ENCODE results near the gene MCM9. TPM values are rescaled to one million over a fixed set of nuclear protein-coding genes. Genes with fewer than 3 reads are reported as not detected.

The MCM9 gene
- total and polyA plus RNA-seq, 11 donors, result 2.1 to 8.5 (median 4.8) TPM

GRCh38 chr6:118912646-118913045 lies 22.3 kb downstream of the MCM9 start:
- peaks cover 0 to 3% (median 0%) of the 10 kb centered on the region in 12 donors for H3K4me1 ChIP-seq
- intact Hi-C loops (cut with DNase I), result no loop called here
- no peaks in the 10 kb centered on the region for H3K27me3 ChIP-seq
- no peak overlapping the region for H3K27ac ChIP-seq
- TF ChIP-seq POLR2A (IDR thresholded peaks at IDR 0.05), result no peak
- no peak for TF ChIP-seq CTCF (IDR thresholded peaks at IDR 0.05)
- H3K36me3 ChIP-seq, result peaks cover 0 to 100% (median 98%) of the 10 kb centered on the region in 9 donors
- 80 to 88% (median 83%) methylated on average over 5 of the region's 5 CpGs for WGBS, 4 donors
- ATAC-seq (no peak), DNase-seq (no peak)
- no peaks in the 10 kb centered on the region for H3K9me3 ChIP-seq
- no peak overlapping the region for H3K4me3 ChIP-seq

- TF ChIP-seq POLR2A (IDR thresholded peaks at IDR 0.05), result no peak
- no peak for TF ChIP-seq CTCF (IDR thresholded peaks at IDR 0.05)
- ATAC-seq, result no peak
- H3K4me3 ChIP-seq, result no peak overlapping the region
- no peak for DNase-seq
- H3K27ac ChIP-seq, result no peak overlapping the region
- no peaks in the 10 kb centered on the region for H3K27me3 ChIP-seq
- H3K9me3 ChIP-seq, result no peaks in the 10 kb centered on the region
- intact Hi-C loops (cut with DNase I), result no loop called here
- 57 to 72% (median 65%) methylated on average over 1 of the region's 1 CpG for WGBS, 4 donors
- H3K36me3 ChIP-seq, result peaks cover 0 to 100% (median 93%) of the 10 kb centered on the region in 9 donors
- peaks cover 0 to 3% (median 0%) of the 10 kb centered on the region in 12 donors for H3K4me1 ChIP-seq
Measured at GRCh38 chr6:118908441-118908840, 26.5 kb downstream of the MCM9 start.

- peaks cover 0 to 98% (median 91%) of the 10 kb centered on the region in 9 donors for H3K36me3 ChIP-seq
- no peaks in the 10 kb centered on the region for H3K9me3 ChIP-seq
- 97 to 98% (median 97%) methylated on average over 4 of the region's 4 CpGs for WGBS, 4 donors
- no peak for ATAC-seq
- H3K27me3 ChIP-seq, result no peaks in the 10 kb centered on the region
- H3K27ac ChIP-seq, result no peak overlapping the region
- H3K4me3 ChIP-seq, result no peak overlapping the region
- intact Hi-C loops (cut with DNase I), result no loop called here
- no peak for DNase-seq
- peaks cover 0 to 22% (median 8%) of the 10 kb centered on the region in 12 donors for H3K4me1 ChIP-seq
- no peak for TF ChIP-seq POLR2A (IDR thresholded peaks at IDR 0.05)
- no peak for TF ChIP-seq CTCF (IDR thresholded peaks at IDR 0.05)
Measured at GRCh38 chr6:118905851-118906250, 29.1 kb downstream of the MCM9 start.

GRCh38 chr6:118905084-118905483 lies 29.9 kb downstream of the MCM9 start:
- ATAC-seq (no peak), DNase-seq (no peak)
- Histone ChIP-seq H3K36me3 (peaks cover 0 to 98% (median 86%) of the 10 kb centered on the region in 9 donors), H3K27me3 (no peaks in the 10 kb centered on the region), H3K4me3 (no peak overlapping the region), H3K4me1 (peaks cover 0 to 30% (median 13%) of the 10 kb centered on the region in 12 donors), H3K9me3 (no peaks in the 10 kb centered on the region), H3K27ac (no peak overlapping the region)
- intact Hi-C loops (cut with DNase I), result no loop called here
- no peak for TF ChIP-seq POLR2A (IDR thresholded peaks at IDR 0.05)
- TF ChIP-seq CTCF (IDR thresholded peaks at IDR 0.05), result no peak

Measured in heart left ventricle (tissue), 16 donors.